K562 (cell line): Measurements from ENCODE around the gene LRCOL1. TPM values are rescaled to one million over a fixed set of nuclear protein-coding genes. Genes with fewer than 3 reads are reported as not detected.

ENCODE experiments used
- ATAC-seq: fragments of 200-7000 bp; cut with Tn5 transposase; 3 replicates; pipeline ENCODE4 v1.9.1; 2020; ENCODE audit warnings: moderate library complexity
- BruUV-seq: library from RNA; stranded (reverse); fragments of 400-500 nt; replicated peaks from 2 replicates; lab custom pipeline; 2021; lab: Mats Ljungman, UMichigan
- CTCF ChIA-PET: fragments of 300-600 bp; formaldehyde crosslinking; extraction: SDS; loops from one replicate; lab custom pipeline; 2021; ENCODE audit warnings: low intra/inter-chr PET ratio; lab: Yijun Ruan, JAX
- POLR2A ChIA-PET: fragments of 300-600, 350-650 bp; sonication (Branson Sonifier 250); formaldehyde crosslinking; extraction: SDS; loops from one replicate; lab custom pipeline; 2021; ENCODE audit warnings: antibody characterized with exemption, inconsistent platforms; lab: Yijun Ruan, JAX
- DNase-seq, 4 experiments: peaks; one replicate each; pipeline versions ENCODE4 v3.0.0 to v3.0.0-alpha.2; 2011 to 2018; ENCODE audit warnings: low spot score in 3 of 4, mixed read lengths in 3 of 4; ENCODE audit errors: extremely low read depth in 1 of 4
- FAIRE-seq: peaks from 2 replicates; lab custom pipeline; 2011; peaks lifted over from hg19 to GRCh38; lab: Jason Lieb, UNC
- H2AFZ ChIP-seq: 2 replicates; pipeline ENCODE4 v1.6.0; 2011; ENCODE audit warnings: low read depth, low read length, control low read depth, inconsistent platforms
- H3K27ac ChIP-seq: fragments of 200-600 bp; 3 replicates; pipeline ENCODE4 v1.8.0; 2011; ENCODE audit warnings: low read depth, mild to moderate bottlenecking, control low read depth, inconsistent platforms, low read length, moderate library complexity, mixed read lengths; ENCODE audit errors: extremely low read depth
- H3K27me3 ChIP-seq, 2 experiments: fragments of 300-600 bp in 1 of 2; 2 replicates in 1 of 2; 3 replicates in 1 of 2; pipeline versions ENCODE4 v1.6.0 to v1.8.0; 2011; ENCODE audit warnings: inconsistent platforms in 2 of 2, low read length in 2 of 2, mild to moderate bottlenecking in 1 of 2, mixed read lengths in 1 of 2, moderate library complexity in 1 of 2; ENCODE audit not compliant: control insufficient read depth in 2 of 2, insufficient read depth in 2 of 2
- H3K36me3 ChIP-seq: fragments of 300-600 bp; 3 replicates; pipeline ENCODE4 v1.8.0; 2011; ENCODE audit warnings: mild to moderate bottlenecking, low read length, inconsistent platforms; ENCODE audit not compliant: control insufficient read depth, insufficient read depth
- H3K4me1 ChIP-seq, 2 experiments: fragments of 200-600 bp in 1 of 2; replicated peaks in 1 of 2; 2 replicates in 1 of 2; 3 replicates in 1 of 2; pipeline versions ENCODE4 v1.5.1 to v1.8.0; 2011; ENCODE audit warnings: inconsistent platforms in 2 of 2, low read length in 2 of 2, mild to moderate bottlenecking in 1 of 2, mixed read lengths in 1 of 2, moderate library complexity in 1 of 2; ENCODE audit not compliant: control insufficient read depth in 2 of 2, insufficient read depth in 2 of 2
- H3K4me2 ChIP-seq: 2 replicates; pipeline ENCODE4 v1.6.1; 2011; ENCODE audit warnings: low read length, control low read depth, inconsistent platforms, mixed read lengths; ENCODE audit not compliant: insufficient read depth
- H3K4me3 ChIP-seq: fragments of 200-600 bp; sonication (generic), shearing (Covaris generic); 2 replicates; pipeline ENCODE4 v1.5.1; 2016; ENCODE audit warnings: control low read depth, inconsistent platforms
- H3K79me2 ChIP-seq: fragments of 200-600 bp; 3 replicates; pipeline ENCODE4 v1.8.0; 2011; ENCODE audit warnings: low read length, inconsistent platforms; ENCODE audit not compliant: control insufficient read depth, insufficient read depth
- H3K9ac ChIP-seq, 2 experiments: 2 replicates each; pipeline versions ENCODE4 v1.6.0 to v1.6.1; 2011; ENCODE audit warnings: low read depth in 2 of 2, low read length in 2 of 2, control low read depth in 1 of 2, inconsistent platforms in 1 of 2, mild to moderate bottlenecking in 1 of 2, mixed read lengths in 1 of 2; ENCODE audit not compliant: insufficient read depth in 1 of 2
- H3K9me1 ChIP-seq: one replicate; pipeline ENCODE4 v1.6.0; 2011; ENCODE audit warnings: inconsistent platforms, mild to moderate bottlenecking, low read length, moderate library complexity; ENCODE audit not compliant: control insufficient read depth, insufficient read depth
- H3K9me3 ChIP-seq: replicated peaks from 2 replicates; pipeline ENCODE4 v1.5.1; 2011; ENCODE audit warnings: low read depth, low read length, inconsistent platforms; ENCODE audit not compliant: control insufficient read depth, insufficient read depth
- H4K20me1 ChIP-seq: replicated peaks from 2 replicates; pipeline ENCODE4 v1.6.1; 2011; ENCODE audit warnings: low read length, inconsistent platforms, mixed read lengths; ENCODE audit not compliant: control insufficient read depth, insufficient read depth
- BCOR ChIP-seq: fragments of 450-650 bp; IDR thresholded peaks from 2 replicates; pipeline ENCODE4 v1.6.1; 2016
- ELF1 ChIP-seq: fragments of 200-800 bp; sonication (Bioruptor generic); IDR thresholded peaks from 2 replicates; pipeline ENCODE4 v1.6.1; 2016; ENCODE audit warnings: missing genetic modification characterization, missing compliant biosample characterization
- ESRRB ChIP-seq: fragments of 250-450 bp; sonication (Bioruptor Pico); IDR thresholded peaks from 2 replicates; pipeline ENCODE4 v1.5.0; 2020; ENCODE audit warnings: mild to moderate bottlenecking, moderate library complexity, borderline replicate concordance
- PTBP1 ChIP-seq: fragments of 200-400 bp; formaldehyde crosslinking; IDR thresholded peaks from 2 replicates; pipeline ENCODE4 v1.6.1; 2017; ENCODE audit warnings: low read depth, low read length
- TBP ChIP-seq: optimal IDR thresholded peaks from 2 replicates; pipeline ENCODE3; 2011; ENCODE audit warnings: low read depth, low read length, improper control_type of control experiment
- ZBTB1 ChIP-seq: sonication (generic); formaldehyde crosslinking; IDR thresholded peaks from 2 replicates; pipeline ENCODE4 v1.8.1; 2023; ENCODE audit warnings: missing genetic modification reagents, low read depth, mild to moderate bottlenecking, borderline replicate concordance
- ZBTB8A ChIP-seq: fragments of 450-650 bp; IDR thresholded peaks from 2 replicates; pipeline ENCODE4 v1.6.1; 2018; ENCODE audit warnings: mild to moderate bottlenecking, moderate library complexity; ENCODE audit not compliant: partially characterized antibody
- ZNF146 ChIP-seq: IDR thresholded peaks from one replicate; pipeline ENCODE4 v1.6.1; 2018; ENCODE audit warnings: missing compliant biosample characterization; ENCODE audit not compliant: unreplicated experiment
- ZNF79 ChIP-seq: fragments of 250-450 bp; sonication (Bioruptor Pico); IDR thresholded peaks from 2 replicates; pipeline ENCODE4 v1.4.0; 2020; ENCODE audit warnings: low read depth, mild to moderate bottlenecking, moderate library complexity
- WGBS: fragments of 100-300 bp; shearing (Covaris generic); methylation state at CpG from one replicate; pipeline ENCODE4 v1.1.6; 2016; ENCODE audit warnings: low coverage, mixed read lengths; ENCODE audit not compliant: insufficient coverage; ENCODE audit errors: missing lambda C conversion rate; 5-methylcytosine and 5-hydroxymethylcytosine counted together
- in situ Hi-C: fragments of 300-500 bp; cut with MboI; formaldehyde crosslinking; loops from 4 replicates; pipeline ENCODE4 v1.15.0; 2018; ENCODE audit warnings: inconsistent platforms, mixed read lengths
- intact Hi-C: fragments of 100-400 bp; cut with micrococcal nuclease; formaldehyde crosslinking; loops from 2 replicates; pipeline ENCODE4 v1.14.2; 2022
- polyA plus RNA-seq, 8 experiments: library from polyadenylated mRNA; depleted of rRNA in 4 of 8; stranded (reverse) in 5 of 8; unstranded in 3 of 8; fragments of >200 nt; fragmentation: Nextera tagmentation in 2 of 8; fragmentation: Illumina TruSeq in 1 of 8; extraction: Ambion mirVana in 2 of 8; extraction: Trizol in 1 of 8; gene quantifications; 2 replicates each; pipeline versions ENCODE4 v1.2.1 to v1.2.3, GENCODE V29; 2011 to 2014; ENCODE audit warnings: inconsistent platforms in 1 of 8, missing spikeins in 1 of 8
- total RNA-seq, 7 experiments: library from RNA; depleted of rRNA in 6 of 7; stranded (reverse); fragments of >200 nt in 6 of 7; fragmentation: Illumina TruSeq in 2 of 7; extraction: Trizol in 2 of 7; gene quantifications; 2 replicates each; pipeline versions ENCODE4 v1.2.1 to v1.2.3, GENCODE V29; 2011 to 2021; ENCODE audit warnings: low replicate concordance in 1 of 7
- TF ChIP-seq, protein P1 (sequence below): sonication (generic); formaldehyde crosslinking; IDR thresholded peaks from 2 replicates; pipeline ENCODE4 v1.8.0; 2022; ENCODE audit warnings: mild to moderate bottlenecking, missing genetic modification reagents
- TF ChIP-seq, protein P2 (sequence below), 2 experiments: fragments of 450-650 bp in 1 of 2; sonication (generic) in 1 of 2; formaldehyde crosslinking; conservative IDR thresholded peaks; 2 replicates each; pipeline versions ENCODE4 v1.4.0 to v1.8.1; 2020 to 2022; ENCODE audit warnings: mild to moderate bottlenecking in 1 of 2, missing genetic modification reagents in 1 of 2
- TF ChIP-seq, protein P3 (sequence below): sonication (generic); formaldehyde crosslinking; IDR thresholded peaks from 2 replicates; pipeline ENCODE4 v1.9.0; 2022; ENCODE audit warnings: mild to moderate bottlenecking, missing genetic modification reagents
- TF ChIP-seq, protein P4 (sequence below): sonication (generic); formaldehyde crosslinking; IDR thresholded peaks from 2 replicates; pipeline ENCODE4 v1.8.0; 2022; ENCODE audit warnings: missing genetic modification reagents, mild to moderate bottlenecking, moderate library complexity, borderline replicate concordance

Gene LRCOL1
- total and polyA plus RNA-seq, 9 of the 15 experiments (the other 6 are each of a cell fraction or from before 2014, with no cell fraction given) = not detected

DNA sequence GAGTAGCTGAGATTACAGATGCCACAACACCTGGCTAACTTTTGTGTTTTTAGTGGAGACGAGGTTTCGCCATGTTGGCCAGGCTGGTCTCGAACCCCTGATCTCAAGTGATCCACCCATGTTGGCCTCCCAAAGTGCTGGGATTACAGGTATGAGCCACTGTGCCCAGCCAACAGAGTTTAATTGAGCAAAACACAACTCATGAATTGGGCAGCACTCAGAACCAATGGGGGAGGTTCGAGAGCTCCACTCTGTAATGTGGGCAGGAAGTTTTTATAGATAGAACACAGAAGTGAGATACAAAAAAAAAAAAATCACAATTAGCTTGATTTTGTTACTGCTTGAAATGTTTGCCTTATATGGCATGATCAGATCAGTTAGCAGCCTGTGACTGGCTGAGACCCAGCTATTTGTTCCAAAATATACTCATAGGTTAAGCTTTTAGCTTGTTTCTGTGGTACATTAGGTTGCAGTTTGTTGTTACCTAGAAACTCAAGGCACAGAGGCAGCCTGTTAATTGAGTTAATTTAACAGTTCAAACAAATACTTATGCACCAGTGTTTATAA is 6.8 kb upstream of the LRCOL1 start (continued):
- TF ChIP-seq, protein P1, sequence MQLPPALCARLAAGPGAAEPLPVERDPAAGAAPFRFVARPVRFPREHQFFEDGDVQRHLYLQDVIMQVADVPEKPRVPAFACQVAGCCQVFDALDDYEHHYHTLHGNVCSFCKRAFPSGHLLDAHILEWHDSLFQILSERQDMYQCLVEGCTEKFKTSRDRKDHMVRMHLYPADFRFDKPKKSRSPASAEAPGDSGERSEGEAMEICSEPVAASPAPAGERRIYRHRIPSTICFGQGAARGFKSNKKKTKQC (CRISPR knock-in tag) = no peak
- TF ChIP-seq ELF1 (tag) = no peak
- TF ChIP-seq, protein P2, sequence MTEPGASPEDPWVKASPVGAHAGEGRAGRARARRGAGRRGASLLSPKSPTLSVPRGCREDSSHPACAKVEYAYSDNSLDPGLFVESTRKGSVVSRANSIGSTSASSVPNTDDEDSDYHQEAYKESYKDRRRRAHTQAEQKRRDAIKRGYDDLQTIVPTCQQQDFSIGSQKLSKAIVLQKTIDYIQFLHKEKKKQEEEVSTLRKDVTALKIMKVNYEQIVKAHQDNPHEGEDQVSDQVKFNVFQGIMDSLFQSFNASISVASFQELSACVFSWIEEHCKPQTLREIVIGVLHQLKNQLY (CRISPR knock-in tag; conservative IDR thresholded peaks at IDR 0.05) = no peak
- no peak for TF ChIP-seq BCOR
- TF ChIP-seq ZNF79 (CRISPR knock-in tag) = no peak
- TF ChIP-seq ZBTB8A = no peak

DNA sequence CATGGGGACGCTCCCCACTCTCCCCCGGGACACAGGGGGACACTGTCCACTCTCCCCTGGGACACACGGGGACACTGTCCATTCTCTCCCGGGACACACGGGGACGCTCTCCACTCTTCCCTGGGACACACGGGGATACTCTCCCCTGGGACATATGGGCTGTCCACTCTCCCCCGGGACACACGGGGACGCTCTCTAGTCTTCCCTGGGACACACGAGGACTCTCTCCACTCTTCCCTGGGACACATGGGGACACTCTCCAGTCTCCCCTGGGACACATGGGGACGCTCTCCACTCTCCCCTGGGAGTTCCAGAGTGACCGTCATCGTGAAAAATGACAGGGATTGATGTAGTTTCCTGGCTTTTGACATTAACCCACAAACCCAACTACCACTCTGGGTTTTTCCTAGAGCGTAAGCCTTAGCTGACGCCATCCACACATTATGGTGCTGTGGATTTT is 5.2 kb upstream of the LRCOL1 start:
- H3K9me1 ChIP-seq = no peaks in the 10 kb centered on the region
- H3K4me1 ChIP-seq = peaks cover 0 to 16% of the 10 kb centered on the region in 2 experiments; a peak in 1 of 5 replicates
- H3K79me2 ChIP-seq = no peaks in the 10 kb centered on the region
- H2AFZ ChIP-seq = no peak overlapping the region
- ATAC-seq (no peak), FAIRE-seq (no peak), DNase-seq (no peak)
- no peak overlapping the region for H3K27ac ChIP-seq
- BruUV-seq = no TSS peak
- in situ Hi-C loops = no loop called here
- intact Hi-C loops = loop anchor here (1.0 kb wide), 2 partner anchors 15 to 200 kb away; no protein-coding TSS in a partner anchor
- H3K4me2 ChIP-seq = no peak overlapping the region
- CTCF ChIA-PET = interaction anchor here (1.3 to 2.1 kb wide), 2 partner anchors 15 to 201 kb away, joined by 9 to 17 read pairs; no protein-coding TSS in a partner anchor
- H3K9me3 ChIP-seq = peaks cover 10% of the 10 kb centered on the region
- WGBS = 19% methylated on average over 16 of the region's 16 CpGs
- no peak for TF ChIP-seq TBP
- no peak for TF ChIP-seq ESRRB (CRISPR knock-in tag)
- no peak for TF ChIP-seq ZBTB1 (CRISPR knock-in tag)
- no peak for TF ChIP-seq PTBP1
- no peak for TF ChIP-seq ZNF146 (CRISPR knock-in tag)
- TF ChIP-seq, protein P3, sequence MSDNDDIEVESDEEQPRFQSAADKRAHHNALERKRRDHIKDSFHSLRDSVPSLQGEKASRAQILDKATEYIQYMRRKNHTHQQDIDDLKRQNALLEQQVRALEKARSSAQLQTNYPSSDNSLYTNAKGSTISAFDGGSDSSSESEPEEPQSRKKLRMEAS (CRISPR knock-in tag) = no peak
- TF ChIP-seq, protein P4, sequence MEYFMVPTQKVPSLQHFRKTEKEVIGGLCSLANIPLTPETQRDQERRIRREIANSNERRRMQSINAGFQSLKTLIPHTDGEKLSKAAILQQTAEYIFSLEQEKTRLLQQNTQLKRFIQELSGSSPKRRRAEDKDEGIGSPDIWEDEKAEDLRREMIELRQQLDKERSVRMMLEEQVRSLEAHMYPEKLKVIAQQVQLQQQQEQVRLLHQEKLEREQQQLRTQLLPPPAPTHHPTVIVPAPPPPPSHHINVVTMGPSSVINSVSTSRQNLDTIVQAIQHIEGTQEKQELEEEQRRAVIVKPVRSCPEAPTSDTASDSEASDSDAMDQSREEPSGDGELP (CRISPR knock-in tag) = no peak
- TF ChIP-seq, all 486 proteins: peak for 0
- Histone ChIP-seq H3K9ac (no peak overlapping the region), H3K4me3 (no peak overlapping the region), H4K20me1 (no peaks in the 10 kb centered on the region; the same call in 1 of the 2 replicates), H3K27me3 (peaks cover 14 to 19% of the 10 kb centered on the region in 2 experiments; a peak in 4 of 5 replicates), H3K36me3 (no peaks in the 10 kb centered on the region)
- POLR2A ChIA-PET = interaction anchor here (0.9 to 1.5 kb wide), 3 partner anchors 13 to 63 kb away, joined by 3 to 5 read pairs (median 3); no protein-coding TSS in a partner anchor
